ENCODE results near the gene MLXIP.

DNA sequence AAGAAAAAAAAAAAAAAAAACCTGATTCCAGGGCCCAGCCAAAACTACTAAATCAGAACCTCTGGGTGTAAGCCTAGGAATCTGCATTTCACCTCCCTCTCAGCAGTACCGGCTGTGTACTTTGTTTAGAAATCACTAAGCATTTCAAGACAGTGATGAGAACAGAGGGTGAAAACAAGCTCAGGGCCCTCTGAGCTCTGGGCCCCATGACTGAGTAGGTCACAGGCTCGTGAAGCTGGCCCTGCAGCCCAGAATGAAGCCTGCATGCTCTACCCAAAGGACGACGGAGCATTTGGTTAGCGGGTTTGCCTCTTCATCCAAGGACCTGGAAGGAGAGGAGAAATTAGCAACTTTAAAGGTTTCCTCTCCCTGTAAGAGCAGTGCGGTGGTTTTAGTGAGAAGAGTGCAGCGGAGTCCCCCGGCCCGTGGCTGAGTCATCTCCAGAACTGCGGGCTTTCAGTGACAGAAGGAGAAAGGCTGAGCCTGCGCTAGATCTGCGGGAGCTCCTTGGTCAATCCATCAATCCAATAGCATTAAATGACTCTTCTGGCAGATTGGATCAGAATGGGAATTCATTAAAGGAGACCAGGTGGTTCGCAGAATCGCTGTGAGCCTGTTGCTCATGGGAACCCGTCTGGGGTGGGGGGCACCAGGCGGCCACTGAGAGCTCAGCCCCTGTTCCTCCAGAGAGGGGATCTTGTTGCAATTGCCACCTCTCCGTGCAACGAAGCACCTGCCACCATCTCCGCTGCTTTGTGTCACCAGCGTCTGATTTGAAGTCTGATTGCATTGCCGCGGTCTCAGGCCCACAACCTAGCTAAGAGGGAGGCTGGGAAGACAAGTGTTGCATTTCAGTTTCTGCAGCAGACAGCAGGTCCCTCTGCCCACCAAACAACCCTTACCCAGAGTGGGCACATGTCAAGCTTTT, 88.1 kb downstream of the MLXIP start:
- TF ChIP-seq POLR2A (IDR thresholded peaks at IDR 0.05; ENCODE audit: low read depth, low read length) (no peak), CHD1 (IDR thresholded peaks at IDR 0.05; ENCODE audit: low read depth, low read length) (no peak), CEBPB (IDR thresholded peaks at IDR 0.05; ENCODE audit: low read depth, low read length) (no peak), SMC3 (IDR thresholded peaks at IDR 0.05; ENCODE audit: low read depth, low read length) (no peak), MAZ (IDR thresholded peaks at IDR 0.05; ENCODE audit: borderline replicate concordance, low read depth, low read length) (no peak), MAFK (IDR thresholded peaks at IDR 0.05; ENCODE audit: low read depth, low read length) (no peak), MXI1 (IDR thresholded peaks at IDR 0.05; ENCODE audit: borderline replicate concordance, low read depth, low read length) (no peak), FOS (IDR thresholded peaks at IDR 0.05; ENCODE audit: low read depth, low read length) (no peak), NFE2L2 (IDR thresholded peaks at IDR 0.05; ENCODE audit: low read depth, low read length) (no peak), BHLHE40 (IDR thresholded peaks at IDR 0.05; ENCODE audit: low read depth, low read length) (no peak), RAD21 (IDR thresholded peaks at IDR 0.05; ENCODE audit: low read length) (no peak)
- TF ChIP-seq, protein P1, sequence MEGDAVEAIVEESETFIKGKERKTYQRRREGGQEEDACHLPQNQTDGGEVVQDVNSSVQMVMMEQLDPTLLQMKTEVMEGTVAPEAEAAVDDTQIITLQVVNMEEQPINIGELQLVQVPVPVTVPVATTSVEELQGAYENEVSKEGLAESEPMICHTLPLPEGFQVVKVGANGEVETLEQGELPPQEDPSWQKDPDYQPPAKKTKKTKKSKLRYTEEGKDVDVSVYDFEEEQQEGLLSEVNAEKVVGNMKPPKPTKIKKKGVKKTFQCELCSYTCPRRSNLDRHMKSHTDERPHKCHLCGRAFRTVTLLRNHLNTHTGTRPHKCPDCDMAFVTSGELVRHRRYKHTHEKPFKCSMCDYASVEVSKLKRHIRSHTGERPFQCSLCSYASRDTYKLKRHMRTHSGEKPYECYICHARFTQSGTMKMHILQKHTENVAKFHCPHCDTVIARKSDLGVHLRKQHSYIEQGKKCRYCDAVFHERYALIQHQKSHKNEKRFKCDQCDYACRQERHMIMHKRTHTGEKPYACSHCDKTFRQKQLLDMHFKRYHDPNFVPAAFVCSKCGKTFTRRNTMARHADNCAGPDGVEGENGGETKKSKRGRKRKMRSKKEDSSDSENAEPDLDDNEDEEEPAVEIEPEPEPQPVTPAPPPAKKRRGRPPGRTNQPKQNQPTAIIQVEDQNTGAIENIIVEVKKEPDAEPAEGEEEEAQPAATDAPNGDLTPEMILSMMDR (conservative IDR thresholded peaks at IDR 0.05; ENCODE audit: low read depth, low read length) = no peak
- TF ChIP-seq, protein P2, sequence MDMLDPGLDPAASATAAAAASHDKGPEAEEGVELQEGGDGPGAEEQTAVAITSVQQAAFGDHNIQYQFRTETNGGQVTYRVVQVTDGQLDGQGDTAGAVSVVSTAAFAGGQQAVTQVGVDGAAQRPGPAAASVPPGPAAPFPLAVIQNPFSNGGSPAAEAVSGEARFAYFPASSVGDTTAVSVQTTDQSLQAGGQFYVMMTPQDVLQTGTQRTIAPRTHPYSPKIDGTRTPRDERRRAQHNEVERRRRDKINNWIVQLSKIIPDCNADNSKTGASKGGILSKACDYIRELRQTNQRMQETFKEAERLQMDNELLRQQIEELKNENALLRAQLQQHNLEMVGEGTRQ (IDR thresholded peaks at IDR 0.05; ENCODE audit: low read depth, low read length) = no peak

Data from IMR-90 (cell line).